K562 (cell line): Measurements from ENCODE around the gene NEK1. TPM values are rescaled to one million over a fixed set of nuclear protein-coding genes. Genes with fewer than 3 reads are reported as not detected.

Source experiments
- ATAC-seq: fragments of 200-7000 bp; cut with Tn5 transposase; 3 replicates; pipeline ENCODE4 v1.9.1; 2020; ENCODE audit warnings: moderate library complexity
- BruUV-seq: library from RNA; stranded (reverse); fragments of 400-500 nt; replicated peaks from 2 replicates; lab custom pipeline; 2021; lab: Mats Ljungman, UMichigan
- CTCF ChIA-PET: fragments of 300-600 bp; formaldehyde crosslinking; extraction: SDS; loops from one replicate; lab custom pipeline; 2021; ENCODE audit warnings: low intra/inter-chr PET ratio; lab: Yijun Ruan, JAX
- POLR2A ChIA-PET: fragments of 300-600, 350-650 bp; sonication (Branson Sonifier 250); formaldehyde crosslinking; extraction: SDS; loops from one replicate; lab custom pipeline; 2021; ENCODE audit warnings: antibody characterized with exemption, inconsistent platforms; lab: Yijun Ruan, JAX
- DNase-seq, 4 experiments: peaks; one replicate each; pipeline versions ENCODE4 v3.0.0 to v3.0.0-alpha.2; 2011 to 2018; ENCODE audit warnings: low spot score in 3 of 4, mixed read lengths in 3 of 4; ENCODE audit errors: extremely low read depth in 1 of 4
- FAIRE-seq: peaks from 2 replicates; lab custom pipeline; 2011; peaks lifted over from hg19 to GRCh38; lab: Jason Lieb, UNC
- H2AFZ ChIP-seq: 2 replicates; pipeline ENCODE4 v1.6.0; 2011; ENCODE audit warnings: low read depth, low read length, control low read depth, inconsistent platforms
- H3K27ac ChIP-seq: fragments of 200-600 bp; 3 replicates; pipeline ENCODE4 v1.8.0; 2011; ENCODE audit warnings: low read depth, mild to moderate bottlenecking, control low read depth, inconsistent platforms, low read length, moderate library complexity, mixed read lengths; ENCODE audit errors: extremely low read depth
- H3K27me3 ChIP-seq, 2 experiments: fragments of 300-600 bp in 1 of 2; 2 replicates in 1 of 2; 3 replicates in 1 of 2; pipeline versions ENCODE4 v1.6.0 to v1.8.0; 2011; ENCODE audit warnings: inconsistent platforms in 2 of 2, low read length in 2 of 2, mild to moderate bottlenecking in 1 of 2, mixed read lengths in 1 of 2, moderate library complexity in 1 of 2; ENCODE audit not compliant: control insufficient read depth in 2 of 2, insufficient read depth in 2 of 2
- H3K36me3 ChIP-seq: fragments of 300-600 bp; 3 replicates; pipeline ENCODE4 v1.8.0; 2011; ENCODE audit warnings: mild to moderate bottlenecking, low read length, inconsistent platforms; ENCODE audit not compliant: control insufficient read depth, insufficient read depth
- H3K4me1 ChIP-seq, 2 experiments: fragments of 200-600 bp in 1 of 2; replicated peaks in 1 of 2; 2 replicates in 1 of 2; 3 replicates in 1 of 2; pipeline versions ENCODE4 v1.5.1 to v1.8.0; 2011; ENCODE audit warnings: inconsistent platforms in 2 of 2, low read length in 2 of 2, mild to moderate bottlenecking in 1 of 2, mixed read lengths in 1 of 2, moderate library complexity in 1 of 2; ENCODE audit not compliant: control insufficient read depth in 2 of 2, insufficient read depth in 2 of 2
- H3K4me2 ChIP-seq: 2 replicates; pipeline ENCODE4 v1.6.1; 2011; ENCODE audit warnings: low read length, control low read depth, inconsistent platforms, mixed read lengths; ENCODE audit not compliant: insufficient read depth
- H3K4me3 ChIP-seq: fragments of 200-600 bp; sonication (generic), shearing (Covaris generic); 2 replicates; pipeline ENCODE4 v1.5.1; 2016; ENCODE audit warnings: control low read depth, inconsistent platforms
- H3K79me2 ChIP-seq: fragments of 200-600 bp; 3 replicates; pipeline ENCODE4 v1.8.0; 2011; ENCODE audit warnings: low read length, inconsistent platforms; ENCODE audit not compliant: control insufficient read depth, insufficient read depth
- H3K9ac ChIP-seq, 2 experiments: 2 replicates each; pipeline versions ENCODE4 v1.6.0 to v1.6.1; 2011; ENCODE audit warnings: low read depth in 2 of 2, low read length in 2 of 2, control low read depth in 1 of 2, inconsistent platforms in 1 of 2, mild to moderate bottlenecking in 1 of 2, mixed read lengths in 1 of 2; ENCODE audit not compliant: insufficient read depth in 1 of 2
- H3K9me1 ChIP-seq: one replicate; pipeline ENCODE4 v1.6.0; 2011; ENCODE audit warnings: inconsistent platforms, mild to moderate bottlenecking, low read length, moderate library complexity; ENCODE audit not compliant: control insufficient read depth, insufficient read depth
- H3K9me3 ChIP-seq: replicated peaks from 2 replicates; pipeline ENCODE4 v1.5.1; 2011; ENCODE audit warnings: low read depth, low read length, inconsistent platforms; ENCODE audit not compliant: control insufficient read depth, insufficient read depth
- H4K20me1 ChIP-seq: replicated peaks from 2 replicates; pipeline ENCODE4 v1.6.1; 2011; ENCODE audit warnings: low read length, inconsistent platforms, mixed read lengths; ENCODE audit not compliant: control insufficient read depth, insufficient read depth
- E2F1 ChIP-seq: sonication (generic); formaldehyde crosslinking; IDR thresholded peaks from 2 replicates; pipeline ENCODE4 v1.8.1; 2023; ENCODE audit warnings: mild to moderate bottlenecking, missing genetic modification reagents, moderate library complexity
- FOS ChIP-seq: IDR thresholded peaks from 3 replicates; pipeline ENCODE4 v1.6.1; 2011; ENCODE audit not compliant: insufficient read length; ENCODE audit errors: extremely low read depth
- FOXJ2 ChIP-seq: fragments of 200-800 bp; sonication (Bioruptor generic); IDR thresholded peaks from 2 replicates; pipeline ENCODE4 v1.6.1; 2016; ENCODE audit warnings: missing genetic modification characterization, missing compliant biosample characterization
- GMEB1 ChIP-seq: fragments of 250-450 bp; sonication (Bioruptor Pico); IDR thresholded peaks from 2 replicates; pipeline ENCODE4 v1.4.0; 2020; ENCODE audit warnings: mild to moderate bottlenecking
- HDAC8 ChIP-seq: fragments of 450-650 bp; IDR thresholded peaks from 2 replicates; pipeline ENCODE4 v1.6.1; 2016; ENCODE audit warnings: mild to moderate bottlenecking, missing genetic modification characterization, moderate library complexity, missing compliant biosample characterization
- HMG20A ChIP-seq: fragments of 450-650 bp; formaldehyde crosslinking; conservative IDR thresholded peaks from 2 replicates; pipeline ENCODE4 v1.4.0; 2020; ENCODE audit warnings: mild to moderate bottlenecking, mixed read lengths
- LEF1 ChIP-seq: fragments of 450-650 bp; IDR thresholded peaks from 2 replicates; pipeline ENCODE4 v1.6.1; 2016; ENCODE audit warnings: mild to moderate bottlenecking
- MTA1 ChIP-seq: fragments of 450-650 bp; IDR thresholded peaks from 2 replicates; pipeline ENCODE4 v1.6.1; 2017; ENCODE audit warnings: borderline replicate concordance
- NCOA4 ChIP-seq: fragments of 450-650 bp; IDR thresholded peaks from 2 replicates; pipeline ENCODE4 v1.6.1; 2018; ENCODE audit warnings: mild to moderate bottlenecking; ENCODE audit not compliant: partially characterized antibody
- SMARCA4 ChIP-seq: fragments of 450-650 bp; IDR thresholded peaks from 2 replicates; pipeline ENCODE4 v1.6.1; 2016
- U2AF2 ChIP-seq: fragments of 200-400 bp; formaldehyde crosslinking; optimal IDR thresholded peaks from 2 replicates; pipeline ENCODE3; 2017; ENCODE audit warnings: low read depth, mild to moderate bottlenecking, low read length
- ZNF277 ChIP-seq: fragments of 250-450 bp; sonication (Bioruptor Pico); IDR thresholded peaks from 2 replicates; pipeline ENCODE4 v1.8.0; 2022; ENCODE audit warnings: inconsistent platforms, mild to moderate bottlenecking, moderate library complexity, borderline replicate concordance
- ZNF41 ChIP-seq: fragments of 250-450 bp; sonication (Bioruptor Pico); conservative IDR thresholded peaks from 2 replicates; pipeline ENCODE4 v1.4.0; 2020; ENCODE audit warnings: mild to moderate bottlenecking
- WGBS: fragments of 100-300 bp; shearing (Covaris generic); methylation state at CpG from one replicate; pipeline ENCODE4 v1.1.6; 2016; ENCODE audit warnings: low coverage, mixed read lengths; ENCODE audit not compliant: insufficient coverage; ENCODE audit errors: missing lambda C conversion rate; 5-methylcytosine and 5-hydroxymethylcytosine counted together
- in situ Hi-C: fragments of 300-500 bp; cut with MboI; formaldehyde crosslinking; loops from 4 replicates; pipeline ENCODE4 v1.15.0; 2018; ENCODE audit warnings: inconsistent platforms, mixed read lengths
- intact Hi-C: fragments of 100-400 bp; cut with micrococcal nuclease; formaldehyde crosslinking; loops from 2 replicates; pipeline ENCODE4 v1.14.2; 2022
- polyA plus RNA-seq, 8 experiments: library from polyadenylated mRNA; depleted of rRNA in 4 of 8; stranded (reverse) in 5 of 8; unstranded in 3 of 8; fragments of >200 nt; fragmentation: Nextera tagmentation in 2 of 8; fragmentation: Illumina TruSeq in 1 of 8; extraction: Ambion mirVana in 2 of 8; extraction: Trizol in 1 of 8; gene quantifications; 2 replicates each; pipeline versions ENCODE4 v1.2.1 to v1.2.3, GENCODE V29; 2011 to 2014; ENCODE audit warnings: inconsistent platforms in 1 of 8, missing spikeins in 1 of 8
- total RNA-seq, 7 experiments: library from RNA; depleted of rRNA in 6 of 7; stranded (reverse); fragments of >200 nt in 6 of 7; fragmentation: Illumina TruSeq in 2 of 7; extraction: Trizol in 2 of 7; gene quantifications; 2 replicates each; pipeline versions ENCODE4 v1.2.1 to v1.2.3, GENCODE V29; 2011 to 2021; ENCODE audit warnings: low replicate concordance in 1 of 7
- TF ChIP-seq, protein P1 (sequence below): sonication (generic); formaldehyde crosslinking; IDR thresholded peaks from 2 replicates; pipeline ENCODE4 v1.8.0; 2022; ENCODE audit warnings: missing genetic modification reagents, mild to moderate bottlenecking, borderline replicate concordance
- TF ChIP-seq, protein P2 (sequence below): sonication (generic); formaldehyde crosslinking; IDR thresholded peaks from 2 replicates; pipeline ENCODE4 v1.8.0; 2022; ENCODE audit warnings: mild to moderate bottlenecking, missing genetic modification reagents
- TF ChIP-seq, protein P3 (sequence below), 2 experiments: fragments of 200-800 bp in 1 of 2; sonication (Bioruptor generic) in 1 of 2; sonication (generic) in 1 of 2; formaldehyde crosslinking in 1 of 2; IDR thresholded peaks in 1 of 2; conservative IDR thresholded peaks in 1 of 2; 2 replicates each; pipeline versions ENCODE4 v1.5.0 to v1.6.1; 2016 to 2020; ENCODE audit warnings: missing compliant biosample characterization in 1 of 2, missing genetic modification characterization in 1 of 2, missing genetic modification reagents in 1 of 2

Gene NEK1
- total and polyA plus RNA-seq, 9 of the 15 experiments (the other 6 are each of a cell fraction or from before 2014, with no cell fraction given), result 6.2 to 15.7 (median 10.3) TPM

DNA sequence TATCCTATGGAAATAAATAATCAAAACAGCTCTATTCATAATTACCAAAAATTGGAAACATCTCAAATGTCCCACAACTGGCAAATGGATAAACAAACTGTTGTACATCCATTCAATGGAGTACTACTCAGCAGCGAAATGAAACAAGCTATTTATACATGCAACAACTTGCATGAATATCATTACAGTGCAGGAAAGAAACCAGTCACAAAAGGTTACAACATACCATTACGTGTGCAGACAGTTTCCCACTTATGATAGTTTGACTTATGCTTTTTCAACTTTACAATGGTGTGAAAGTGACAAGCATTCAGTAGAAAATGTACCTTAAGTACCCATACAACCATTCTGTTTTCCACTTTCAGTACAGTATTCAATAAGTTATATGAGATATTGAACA lies 82.3 kb downstream of the NEK1 start:
- Histone ChIP-seq H3K9me3 (no peaks in the 10 kb centered on the region), H3K9me1 (no peaks in the 10 kb centered on the region), H3K4me2 (no peak overlapping the region), H3K27me3 (no peaks in the 10 kb centered on the region), H3K79me2 (no peaks in the 10 kb centered on the region), H3K27ac (no peak overlapping the region), H3K36me3 (peaks cover 18% of the 10 kb centered on the region), H2AFZ (no peak overlapping the region), H3K4me1 (no peaks in the 10 kb centered on the region), H3K4me3 (no peak overlapping the region), H4K20me1 (no peaks in the 10 kb centered on the region), H3K9ac (no peak overlapping the region)
- CTCF ChIA-PET, result no interaction called here
- intact Hi-C loops, result no loop called here
- in situ Hi-C loops, result no loop called here
- 32% methylated on average over 2 of the region's 2 CpGs for WGBS
- no peak for ATAC-seq
- no peak for FAIRE-seq
- TF ChIP-seq, protein P1, sequence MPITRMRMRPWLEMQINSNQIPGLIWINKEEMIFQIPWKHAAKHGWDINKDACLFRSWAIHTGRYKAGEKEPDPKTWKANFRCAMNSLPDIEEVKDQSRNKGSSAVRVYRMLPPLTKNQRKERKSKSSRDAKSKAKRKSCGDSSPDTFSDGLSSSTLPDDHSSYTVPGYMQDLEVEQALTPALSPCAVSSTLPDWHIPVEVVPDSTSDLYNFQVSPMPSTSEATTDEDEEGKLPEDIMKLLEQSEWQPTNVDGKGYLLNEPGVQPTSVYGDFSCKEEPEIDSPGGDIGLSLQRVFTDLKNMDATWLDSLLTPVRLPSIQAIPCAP, result no peak
- no peak for TF ChIP-seq ZNF41 (CRISPR knock-in tag)
- TF ChIP-seq, protein P2, sequence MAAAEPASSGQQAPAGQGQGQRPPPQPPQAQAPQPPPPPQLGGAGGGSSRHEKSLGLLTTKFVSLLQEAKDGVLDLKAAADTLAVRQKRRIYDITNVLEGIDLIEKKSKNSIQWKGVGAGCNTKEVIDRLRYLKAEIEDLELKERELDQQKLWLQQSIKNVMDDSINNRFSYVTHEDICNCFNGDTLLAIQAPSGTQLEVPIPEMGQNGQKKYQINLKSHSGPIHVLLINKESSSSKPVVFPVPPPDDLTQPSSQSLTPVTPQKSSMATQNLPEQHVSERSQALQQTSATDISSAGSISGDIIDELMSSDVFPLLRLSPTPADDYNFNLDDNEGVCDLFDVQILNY, result no peak
- no peak for TF ChIP-seq U2AF2
- no peak for TF ChIP-seq GMEB1 (CRISPR knock-in tag)
- TF ChIP-seq HMG20A (CRISPR knock-in tag), result no peak
- no peak for TF ChIP-seq FOS
- TF ChIP-seq HDAC8, result no peak
- TF ChIP-seq SMARCA4, result no peak
- TF ChIP-seq LEF1, result no peak
- no peak for TF ChIP-seq NCOA4
- no peak for TF ChIP-seq MTA1
- no peak for TF ChIP-seq FOXJ2 (tag)
- no peak for TF ChIP-seq ZNF277
- TF ChIP-seq, protein P3, sequence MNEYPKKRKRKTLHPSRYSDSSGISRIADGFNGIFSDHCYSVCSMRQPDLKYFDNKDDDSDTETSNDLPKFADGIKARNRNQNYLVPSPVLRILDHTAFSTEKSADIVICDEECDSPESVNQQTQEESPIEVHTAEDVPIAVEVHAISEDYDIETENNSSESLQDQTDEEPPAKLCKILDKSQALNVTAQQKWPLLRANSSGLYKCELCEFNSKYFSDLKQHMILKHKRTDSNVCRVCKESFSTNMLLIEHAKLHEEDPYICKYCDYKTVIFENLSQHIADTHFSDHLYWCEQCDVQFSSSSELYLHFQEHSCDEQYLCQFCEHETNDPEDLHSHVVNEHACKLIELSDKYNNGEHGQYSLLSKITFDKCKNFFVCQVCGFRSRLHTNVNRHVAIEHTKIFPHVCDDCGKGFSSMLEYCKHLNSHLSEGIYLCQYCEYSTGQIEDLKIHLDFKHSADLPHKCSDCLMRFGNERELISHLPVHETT (CRISPR knock-in tag; conservative IDR thresholded peaks at IDR 0.05 in 1 of 2, IDR thresholded peaks at IDR 0.05 in 1 of 2), result no peak
- no peak for TF ChIP-seq E2F1 (CRISPR knock-in tag)
- no peak for DNase-seq
- POLR2A ChIA-PET, result no interaction called here
- no TSS peak for BruUV-seq
